HG02798 (cell line): ENCODE data around the gene EYA3.
A peak's percentile ranks its signal among the peaks of the same experiment; 100 is the strongest.

Source experiments
- ATAC-seq: cut with Tn5 transposase; IDR thresholded peaks from one replicate; pipeline ENCODE4 v1.9.1; 2021; ENCODE audit warnings: mild to moderate bottlenecking; ENCODE audit not compliant: unreplicated experiment, poor library complexity

EYA3 gene

DNA sequence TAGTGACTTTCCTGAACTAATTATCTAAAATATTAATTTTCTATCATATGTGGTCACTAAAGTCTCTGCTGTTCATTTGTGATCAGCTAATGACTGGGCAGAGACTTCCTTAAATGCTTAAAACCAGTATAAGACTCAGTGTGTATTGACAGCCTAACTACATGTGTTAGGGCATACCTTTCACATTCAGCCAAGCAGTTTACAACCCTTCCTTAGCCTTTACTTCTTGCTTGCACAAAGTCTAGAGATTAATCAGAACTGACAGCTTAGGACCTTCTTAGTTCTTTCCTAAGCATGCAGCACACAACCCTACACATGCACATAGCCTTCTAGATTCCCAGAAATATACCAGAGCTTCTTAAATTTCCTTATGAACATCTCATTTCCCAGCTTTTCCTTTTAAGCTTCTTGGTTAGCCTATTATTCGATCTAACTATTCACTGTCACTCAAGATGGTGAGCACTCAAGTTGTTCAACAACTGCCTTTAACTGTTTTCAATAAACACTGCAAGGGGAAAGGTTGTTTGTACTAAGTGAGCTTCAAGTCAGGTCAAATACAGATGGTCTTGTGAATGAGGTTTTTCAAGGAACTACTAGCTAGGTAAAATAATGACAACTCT, 13.4 kb downstream of the EYA3 start:
- ATAC-seq, result no peak

DNA sequence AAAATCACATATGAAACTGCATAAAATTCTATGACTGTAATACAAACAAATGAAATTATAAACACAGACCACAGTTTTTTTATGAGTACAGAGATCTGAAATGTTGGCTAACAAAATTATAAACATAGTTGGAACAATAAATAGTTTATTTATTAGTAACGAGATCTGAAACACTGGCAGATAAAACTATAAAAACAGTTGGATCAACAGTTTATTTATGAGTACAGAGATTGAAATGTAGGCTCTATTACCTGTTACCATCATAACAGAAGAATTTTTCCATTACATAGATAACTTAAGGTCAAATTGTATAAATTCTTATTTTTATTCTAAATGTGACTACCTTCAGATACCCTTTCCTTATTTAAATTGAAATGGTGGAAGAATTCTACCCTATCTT, 14.5 kb downstream of the EYA3 start:
- no peak for ATAC-seq

- no peak for ATAC-seq
These were observed 16.6 kb downstream of the EYA3 start for GRCh38 chr1:28071813-28072212.

DNA sequence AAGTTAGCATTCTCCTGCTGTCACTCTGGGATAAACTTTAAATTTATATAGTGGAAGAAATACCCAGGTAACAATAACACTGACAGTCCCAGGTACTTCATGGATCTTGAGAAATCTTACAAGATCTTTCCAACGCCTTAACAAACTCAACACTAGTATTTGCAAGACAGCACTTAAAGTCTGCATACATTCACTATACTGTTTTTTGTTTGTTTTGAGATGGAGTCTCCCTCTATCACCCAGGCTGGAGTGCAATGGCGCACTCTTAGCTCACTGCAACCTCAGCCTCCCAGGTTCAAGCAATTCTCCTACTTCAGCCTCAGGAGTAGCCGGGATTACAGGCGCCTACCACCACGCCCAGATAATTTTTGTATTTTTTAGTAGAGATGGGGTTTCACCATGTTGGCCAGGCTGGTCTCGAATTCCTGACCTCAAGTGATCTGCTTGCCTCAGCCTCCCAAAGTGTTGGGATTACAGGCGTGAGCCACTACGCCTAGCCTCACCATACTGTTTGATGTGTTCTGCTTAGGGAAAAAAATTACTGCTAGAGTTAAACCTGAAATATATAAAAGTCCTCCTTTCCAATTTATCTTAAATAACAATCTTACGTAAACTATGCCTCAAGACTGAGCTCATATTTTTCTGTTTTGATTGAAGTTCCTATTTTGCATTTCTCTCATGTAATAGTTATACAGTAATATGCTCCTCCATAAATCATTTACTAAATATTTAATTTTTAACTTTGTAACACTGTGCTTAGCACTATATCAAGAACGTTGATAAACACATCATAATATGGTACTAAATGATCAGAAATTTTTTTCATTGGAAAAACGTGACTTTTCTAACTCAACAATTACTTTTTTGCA, 17.5 kb downstream of the EYA3 start:
- no peak for ATAC-seq

DNA sequence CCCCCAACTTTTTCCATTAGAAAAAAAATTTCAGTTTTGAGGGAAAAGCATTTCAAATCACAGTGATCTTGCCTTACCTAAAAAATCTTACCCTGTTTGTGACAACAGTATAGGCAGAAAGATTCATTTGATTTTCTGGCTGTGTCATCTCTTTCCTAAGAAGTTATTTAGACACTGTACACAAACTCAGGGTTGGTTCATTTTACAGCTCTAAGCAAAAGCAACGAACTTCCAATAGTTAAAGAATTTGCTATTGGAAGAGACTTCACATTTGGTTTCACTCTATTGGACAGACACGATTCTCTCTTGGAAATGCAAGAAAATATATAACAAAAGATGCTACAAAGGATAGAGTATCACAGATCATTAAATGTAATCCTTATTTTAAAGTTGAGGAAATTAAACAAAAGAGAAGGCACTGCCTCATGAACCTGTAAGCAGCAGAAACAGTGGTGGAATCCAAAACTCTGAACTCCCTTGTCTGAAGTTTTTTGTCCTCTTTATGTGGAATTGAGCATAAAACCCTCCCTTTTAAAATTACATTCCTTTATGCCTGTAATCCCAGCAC, 20.8 kb downstream of the EYA3 start:
- ATAC-seq, result no peak

GRCh38 chr1:28066393-28067154, 21.8 kb downstream of the EYA3 start:
- no peak for ATAC-seq

DNA sequence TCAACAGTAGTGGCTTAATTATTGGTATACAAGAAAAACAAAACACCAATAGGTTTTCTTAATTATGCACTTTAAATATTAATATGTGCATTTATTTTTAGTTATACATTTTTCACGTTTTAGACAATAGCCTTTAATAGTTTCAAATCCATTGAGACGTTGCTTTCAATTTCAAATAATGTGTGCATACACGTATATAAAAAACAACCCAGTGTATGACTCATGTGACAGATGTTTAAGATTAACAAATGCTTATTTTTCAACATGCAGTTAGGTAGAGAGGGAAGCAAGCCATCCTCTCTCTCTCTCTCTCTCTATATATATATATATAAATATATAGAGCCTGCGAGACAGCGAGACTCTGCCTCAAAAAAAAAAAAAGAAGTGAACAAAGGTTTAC, 24.3 kb downstream of the EYA3 start:
- no peak for ATAC-seq

- no peak for ATAC-seq
These were observed 25.6 kb downstream of the EYA3 start for GRCh38 chr1:28062806-28063205.

DNA sequence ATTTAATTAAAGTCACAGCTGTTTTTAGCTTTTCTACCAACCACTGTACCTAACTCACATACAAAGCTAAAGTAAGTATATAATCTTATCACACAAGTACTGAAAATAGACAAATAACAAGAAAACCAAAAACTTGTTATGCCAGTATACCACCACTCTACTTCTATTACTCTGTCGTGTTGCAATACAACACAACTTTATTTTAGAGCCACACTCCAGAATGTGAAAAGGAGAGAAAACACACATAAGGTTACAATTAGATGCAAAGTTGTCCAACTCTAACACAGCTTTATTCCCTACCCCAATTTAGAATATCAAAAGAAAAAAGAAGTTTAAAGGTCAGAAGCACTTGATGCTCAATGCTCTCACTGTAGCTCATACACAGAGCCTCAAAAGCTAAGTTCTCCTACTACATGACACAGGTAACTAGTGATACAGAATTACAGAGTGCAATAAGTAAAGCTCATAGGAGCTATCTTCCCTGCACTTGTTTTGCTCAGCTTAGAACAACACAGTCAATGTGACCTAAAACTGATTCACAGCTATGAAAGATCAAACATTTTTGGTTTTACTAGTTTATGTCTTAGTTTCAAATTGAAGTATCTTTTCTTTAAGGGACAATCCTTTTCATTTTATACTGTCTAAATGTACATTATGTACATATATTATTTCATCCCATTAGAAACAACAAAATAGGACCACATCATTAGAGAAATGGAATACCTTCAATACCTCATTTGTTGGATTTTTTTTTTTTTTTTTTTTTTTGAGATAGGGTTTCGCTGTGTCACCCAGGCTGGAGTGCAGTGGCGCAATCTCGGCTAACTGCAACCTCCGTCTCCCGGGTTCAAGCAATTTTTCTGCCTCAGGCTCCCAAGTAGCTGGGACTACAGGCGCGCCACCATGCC, 29.2 kb downstream of the EYA3 start:
- no peak for ATAC-seq

- no peak for ATAC-seq
These were observed 30.2 kb downstream of the EYA3 start for GRCh38 chr1:28058168-28058567.

GRCh38 chr1:28056129-28056925, 32.1 kb downstream of the EYA3 start:
- ATAC-seq, result peak; percentile 77

DNA sequence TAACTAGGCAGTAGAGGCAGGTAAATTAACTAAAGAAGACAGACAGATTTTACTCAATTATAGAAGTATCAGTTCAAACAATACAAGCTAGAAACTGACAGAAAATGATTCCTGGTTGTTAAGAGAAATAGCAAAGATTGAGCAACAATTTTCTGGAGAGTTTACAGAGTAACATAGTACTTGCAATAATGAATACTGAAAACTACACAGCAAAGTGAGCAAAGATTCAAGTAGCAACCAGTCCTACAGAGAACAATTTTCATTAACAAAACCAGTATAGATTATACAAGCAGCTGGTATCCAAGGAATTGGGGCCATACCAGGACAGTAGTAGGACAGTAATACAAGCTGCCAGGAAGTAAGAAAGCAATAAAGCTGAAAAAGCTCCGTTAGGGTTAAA, 37.6 kb downstream of the EYA3 start:
- ATAC-seq, result no peak

GRCh38 chr1:28046716-28047115, 41.7 kb downstream of the EYA3 start:
- ATAC-seq, result no peak

GRCh38 chr1:28045777-28046176, 42.6 kb downstream of the EYA3 start:
- ATAC-seq, result no peak

- no peak for ATAC-seq
These were observed 44.0 kb downstream of the EYA3 start for GRCh38 chr1:28044399-28044798.

DNA sequence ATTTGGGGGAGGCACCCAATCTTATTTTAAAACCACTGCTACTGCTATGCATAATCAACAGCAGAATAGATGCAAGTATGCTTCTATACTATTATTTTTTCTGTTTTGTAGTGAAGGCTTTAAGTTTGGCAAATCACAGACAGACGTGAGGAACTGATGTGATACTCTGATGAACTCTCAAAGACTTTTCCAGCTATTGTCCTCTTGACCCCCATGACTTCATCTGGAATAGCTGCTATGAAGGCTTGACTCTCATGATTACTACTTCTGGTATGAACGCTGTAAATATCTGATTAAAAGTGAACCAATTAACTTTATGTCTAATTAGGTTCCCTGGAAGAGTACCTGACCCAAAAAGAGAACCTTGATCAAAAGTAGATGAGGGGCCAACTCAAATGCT, 49.1 kb downstream of the EYA3 start:
- no peak for ATAC-seq

DNA sequence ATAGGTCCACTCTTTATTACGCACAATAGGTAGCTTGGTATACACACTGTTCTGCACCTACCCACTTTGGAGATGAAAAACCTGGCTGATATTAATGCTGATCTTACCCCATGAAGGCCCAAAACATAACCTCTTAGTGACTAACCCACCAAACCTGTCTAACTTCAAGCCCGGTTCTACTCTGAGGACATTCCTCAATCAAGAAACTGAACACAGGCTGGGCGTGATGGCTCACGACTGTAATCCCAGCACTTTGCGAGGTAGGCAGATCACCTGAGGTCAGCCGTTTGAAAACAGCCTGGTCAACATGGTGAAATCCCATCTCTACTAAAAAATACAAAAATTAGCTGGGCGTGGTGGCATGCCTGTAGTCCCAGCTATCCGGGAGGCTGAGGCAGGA, 50.5 kb downstream of the EYA3 start:
- no peak for ATAC-seq

- no peak for ATAC-seq
These were observed 51.2 kb downstream of the EYA3 start for GRCh38 chr1:28037206-28037605.

- no peak for ATAC-seq
These were observed 52.0 kb downstream of the EYA3 start for GRCh38 chr1:28036431-28036830.
